Left lung (tissue), 10 donors: ENCODE measurements around the gene MITD1. TPM values are rescaled to one million over a fixed set of nuclear protein-coding genes. Genes with fewer than 3 reads are reported as not detected.

Source experiments
- ATAC-seq: fragments of 200-7000 bp; cut with Tn5 transposase; one replicate; pipeline ENCODE4 v1.9.1; 2020; ENCODE audit warnings: moderate library complexity
- DNase-seq, 4 donors: peaks; one replicate each; pipeline ENCODE4 v3.0.0-alpha.2; 2013 to 2020
- H3K27ac ChIP-seq, 2 donors: fragments of 200-600 bp; sonication (generic) in 1 of 2; one replicate each; pipeline versions ENCODE4 v1.5.0 to v1.8.0; 2020 to 2021
- H3K27me3 ChIP-seq, 2 donors: fragments of 200-600 bp; sonication (generic) in 1 of 2; one replicate each; pipeline versions ENCODE4 v1.5.0 to v1.8.0; 2020 to 2021
- H3K36me3 ChIP-seq, 2 donors: fragments of 200-600 bp; sonication (generic) in 1 of 2; one replicate each; pipeline versions ENCODE4 v1.5.0 to v1.8.0; 2020 to 2021
- H3K4me1 ChIP-seq, 2 donors: fragments of 200-600 bp; one replicate each; pipeline ENCODE4 v1.8.0; 2021
- H3K4me3 ChIP-seq, 2 donors: fragments of 200-600 bp; sonication (generic) in 1 of 2; one replicate each; pipeline versions ENCODE4 v1.5.0 to v1.8.0; 2020 to 2021; ENCODE audit warnings: mild to moderate bottlenecking in 1 of 2
- H3K9me3 ChIP-seq, 2 donors: fragments of 200-600 bp; sonication (generic) in 1 of 2; one replicate each; pipeline versions ENCODE4 v1.5.0 to v1.8.0; 2020 to 2021
- intact Hi-C, 2 donors: fragments of 100-400 bp; cut with DNase I; formaldehyde crosslinking; loops; one replicate each; pipeline versions ENCODE4 v1.11.2 to v1.14.2; 2022
- polyA plus RNA-seq, 6 donors: library from polyadenylated mRNA; unstranded; fragments of 120-200 nt; gene quantifications; one replicate each; pipeline ENCODE4 v1.2.1, GENCODE V29; 2013; ENCODE audit not compliant: insufficient read length in 6 of 6
- total RNA-seq, 2 donors: library from RNA; stranded (reverse); fragmentation: NEBNext Ultra II Directional; extraction: Animal tissue kit (Norgen Biotek cat#: 25700); gene quantifications; one replicate each; pipeline ENCODE4 v1.2.1, GENCODE V29; 2021
- TF ChIP-seq, protein P1 (sequence below), 2 donors: fragments of 200-600 bp; sonication (generic) in 1 of 2; IDR thresholded peaks; one replicate each; pipeline versions ENCODE4 v1.5.0 to v1.8.0; 2021; ENCODE audit warnings: antibody characterized with exemption in 2 of 2
- donor health status: DM: no; HTN: yes; CAD: no.
- donor health status: DM: no; HTN: no; CAD: no.

Gene MITD1
- total and polyA plus RNA-seq, 8 donors: 20.1 to 62.7 (median 46.4) TPM

DNA sequence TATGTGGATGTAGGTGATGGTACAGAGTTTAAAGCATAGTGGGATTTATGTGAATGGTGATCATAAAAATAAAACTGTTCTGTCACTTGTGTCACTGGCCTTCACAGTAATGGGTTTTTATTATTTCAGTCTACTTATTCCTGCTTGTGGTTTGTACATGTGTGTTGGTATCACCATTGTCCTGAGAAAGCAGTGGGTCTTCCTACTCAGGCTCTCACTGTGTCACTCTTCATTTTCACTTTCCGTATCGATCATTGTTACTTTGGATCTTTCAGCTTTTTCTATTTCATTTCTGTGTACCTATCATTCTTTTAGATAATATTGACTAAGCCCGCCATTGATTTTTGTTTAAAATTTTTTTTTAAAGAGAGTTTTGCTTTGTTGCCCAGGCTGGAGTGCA is 7.5 kb upstream of the MITD1 start:
- Histone ChIP-seq H3K4me1 (peaks cover 0 to 5% of the 10 kb centered on the region in 2 donors), H3K27me3 (no peaks in the 10 kb centered on the region), H3K9me3 (no peaks in the 10 kb centered on the region), H3K36me3 (peaks cover 0 to 65% of the 10 kb centered on the region in 2 donors), H3K27ac (no peak overlapping the region), H3K4me3 (no peak overlapping the region)
- intact Hi-C loops: loop anchor here in 1 of 2 donors (10.0 kb wide), 1 partner anchor 146 kb away; the partner anchor contains the start of genes EIF5B and TXNDC9
- DNase-seq (no peak), ATAC-seq (no peak)
- TF ChIP-seq, protein P1, sequence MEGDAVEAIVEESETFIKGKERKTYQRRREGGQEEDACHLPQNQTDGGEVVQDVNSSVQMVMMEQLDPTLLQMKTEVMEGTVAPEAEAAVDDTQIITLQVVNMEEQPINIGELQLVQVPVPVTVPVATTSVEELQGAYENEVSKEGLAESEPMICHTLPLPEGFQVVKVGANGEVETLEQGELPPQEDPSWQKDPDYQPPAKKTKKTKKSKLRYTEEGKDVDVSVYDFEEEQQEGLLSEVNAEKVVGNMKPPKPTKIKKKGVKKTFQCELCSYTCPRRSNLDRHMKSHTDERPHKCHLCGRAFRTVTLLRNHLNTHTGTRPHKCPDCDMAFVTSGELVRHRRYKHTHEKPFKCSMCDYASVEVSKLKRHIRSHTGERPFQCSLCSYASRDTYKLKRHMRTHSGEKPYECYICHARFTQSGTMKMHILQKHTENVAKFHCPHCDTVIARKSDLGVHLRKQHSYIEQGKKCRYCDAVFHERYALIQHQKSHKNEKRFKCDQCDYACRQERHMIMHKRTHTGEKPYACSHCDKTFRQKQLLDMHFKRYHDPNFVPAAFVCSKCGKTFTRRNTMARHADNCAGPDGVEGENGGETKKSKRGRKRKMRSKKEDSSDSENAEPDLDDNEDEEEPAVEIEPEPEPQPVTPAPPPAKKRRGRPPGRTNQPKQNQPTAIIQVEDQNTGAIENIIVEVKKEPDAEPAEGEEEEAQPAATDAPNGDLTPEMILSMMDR (IDR thresholded peaks at IDR 0.05): no peak

DNA sequence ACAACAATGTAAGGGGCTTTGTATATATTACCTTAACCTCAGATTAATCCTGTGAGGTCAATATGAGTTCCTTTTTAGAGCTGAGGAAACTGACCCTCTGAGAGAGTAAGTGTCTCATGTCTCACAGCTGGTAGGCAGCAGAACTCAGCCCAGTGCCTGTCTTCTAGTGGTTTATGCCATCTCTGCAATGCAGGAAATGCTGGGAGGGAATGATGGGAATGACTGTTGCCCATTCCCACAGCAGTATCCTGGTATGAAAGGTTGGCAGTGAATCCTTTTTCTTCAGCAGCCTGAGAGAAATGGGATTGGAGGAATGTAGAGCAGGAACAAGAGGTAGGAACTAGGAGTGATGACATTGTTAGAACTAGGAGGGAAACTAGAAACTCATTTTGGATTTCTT is 6.2 kb upstream of the MITD1 start:
- no peak for ATAC-seq
- intact Hi-C loops: loop anchor here in 1 of 2 donors (10.0 kb wide), 1 partner anchor 148 kb away; the partner anchor contains the start of genes EIF5B and TXNDC9

DNA sequence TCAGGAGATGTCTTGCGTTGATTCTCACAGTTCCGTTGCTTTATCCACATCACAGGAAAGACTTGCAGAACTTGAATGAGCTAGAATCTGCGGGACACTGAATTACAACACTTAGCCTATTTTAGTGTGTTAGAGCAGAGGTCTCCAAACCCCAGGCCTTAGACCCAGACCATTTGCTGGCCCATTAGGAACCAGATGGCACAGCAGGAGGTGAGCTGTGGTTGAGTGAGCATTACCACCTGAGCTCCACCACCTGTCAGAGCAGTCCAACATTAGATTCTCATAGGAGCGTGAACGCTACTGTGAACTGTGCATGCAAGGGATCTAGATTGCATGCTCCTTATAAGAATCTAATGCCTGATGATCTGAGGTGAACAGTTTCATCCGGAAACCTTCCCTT is 4.0 kb upstream of the MITD1 start:
- DNase-seq (no peak), ATAC-seq (no peak)
- intact Hi-C loops: loop anchor here in 1 of 2 donors (10.0 kb wide), 1 partner anchor 150 kb away; the partner anchor contains the start of genes EIF5B and TXNDC9
- H3K4me3 ChIP-seq: no peak overlapping the region
- H3K27me3 ChIP-seq: no peaks in the 10 kb centered on the region
- H3K4me1 ChIP-seq: peaks cover 21 to 31% of the 10 kb centered on the region in 2 donors
- H3K36me3 ChIP-seq: peaks cover 0 to 35% of the 10 kb centered on the region in 2 donors
- TF ChIP-seq, protein P1 (IDR thresholded peaks at IDR 0.05): no peak
- H3K27ac ChIP-seq: no peak overlapping the region
- no peaks in the 10 kb centered on the region for H3K9me3 ChIP-seq

More for the DNA sequence above, 6.2 kb upstream of the MITD1 start:
- Histone ChIP-seq H3K4me1 (peaks cover 11 to 18% of the 10 kb centered on the region in 2 donors), H3K27ac (no peak overlapping the region), H3K27me3 (no peaks in the 10 kb centered on the region), H3K36me3 (peaks cover 0 to 54% of the 10 kb centered on the region in 2 donors), H3K4me3 (no peak overlapping the region), H3K9me3 (no peaks in the 10 kb centered on the region)
- TF ChIP-seq, protein P1 (IDR thresholded peaks at IDR 0.05): no peak
- no peak for DNase-seq

DNA sequence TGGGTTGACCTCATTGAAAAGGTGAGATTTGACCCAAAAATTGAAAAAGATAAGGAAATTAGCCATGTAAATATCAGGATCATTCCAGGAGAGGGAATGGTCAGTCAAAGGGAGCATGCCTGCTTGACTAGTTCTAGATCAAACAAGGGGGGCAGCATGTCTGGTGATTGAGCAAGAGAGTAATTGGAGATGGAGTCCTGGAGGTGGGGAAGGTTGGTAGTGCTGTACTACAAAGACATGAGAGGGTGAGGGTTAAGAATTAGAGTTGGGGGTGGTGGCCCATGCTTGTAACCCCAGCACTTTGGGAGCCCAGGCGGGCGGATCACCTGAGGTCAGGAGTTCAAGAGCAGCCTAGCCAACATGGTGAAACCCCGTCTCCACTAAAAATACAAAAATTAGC is 2.2 kb upstream of the MITD1 start:
- TF ChIP-seq, protein P1 (IDR thresholded peaks at IDR 0.05): no peak
- DNase-seq (peak in 1 of 4 donors; percentile 21), ATAC-seq (no peak)
- intact Hi-C loops: loop anchor here in 1 of 2 donors (10.0 kb wide), 1 partner anchor 152 kb away; the partner anchor contains the start of genes EIF5B and TXNDC9
- Histone ChIP-seq H3K4me3 (no peak overlapping the region), H3K36me3 (peaks cover 0 to 17% of the 10 kb centered on the region in 2 donors), H3K27me3 (no peaks in the 10 kb centered on the region), H3K9me3 (no peaks in the 10 kb centered on the region), H3K27ac (no peak overlapping the region), H3K4me1 (peaks cover 23 to 44% of the 10 kb centered on the region in 2 donors)

DNA sequence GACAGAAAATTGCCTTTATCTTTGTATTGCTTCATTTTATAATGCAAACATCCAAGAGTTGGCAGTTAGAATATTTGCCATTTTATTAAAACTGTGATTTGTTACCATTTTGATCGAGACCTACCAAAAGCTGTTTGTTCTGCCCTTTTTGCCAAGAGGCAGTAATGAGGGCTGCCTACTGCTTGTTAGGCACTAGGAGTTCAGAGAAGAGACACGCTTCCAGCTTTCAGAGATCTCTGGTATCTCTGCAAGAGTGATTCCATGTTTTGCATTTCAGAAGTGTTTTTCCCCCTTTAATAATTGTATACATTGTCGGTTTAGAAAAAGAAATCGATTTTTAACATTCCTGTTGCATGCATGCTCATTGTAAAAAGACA is 754 bp upstream of the MITD1 start:
- peak overlapping the region; percentile 79 to 87 for H3K4me3 ChIP-seq
- DNase-seq (no peak), ATAC-seq (no peak)
- TF ChIP-seq, protein P1 (IDR thresholded peaks at IDR 0.05): no peak
- peaks cover 0 to 6% of the 10 kb centered on the region in 2 donors for H3K36me3 ChIP-seq
- H3K9me3 ChIP-seq: no peaks in the 10 kb centered on the region
- H3K27ac ChIP-seq: peak overlapping the region; percentile 78 to 88
- H3K27me3 ChIP-seq: no peaks in the 10 kb centered on the region
- intact Hi-C loops: loop anchor here in 1 of 2 donors (10.0 kb wide), 1 partner anchor 153 kb away; the partner anchor contains the start of genes EIF5B and TXNDC9
- H3K4me1 ChIP-seq: peaks cover 23 to 51% of the 10 kb centered on the region in 2 donors
